Muscle of back (tissue), 11 donors: ENCODE measurements around the gene ENTPD1. TPM values are rescaled to one million over a fixed set of nuclear protein-coding genes. Genes with fewer than 3 reads are reported as not detected.
"Not testable (repeated sequence)": the region's sequence is repeated elsewhere in the genome, so short reads cannot be mapped to it uniquely, and the experiment has no call there.

ENCODE experiments used
- DNase-seq, 3 donors: peaks; one replicate each; pipeline versions ENCODE4 v3.0.0 to v3.0.0-alpha.2; 2013
- polyA plus RNA-seq, 10 donors: library from polyadenylated mRNA; unstranded; fragments of 120-200 nt; gene quantifications; one replicate each; pipeline ENCODE4 v1.2.1, GENCODE V29; 2013; ENCODE audit not compliant: insufficient read length in 10 of 10

The ENTPD1 gene
- polyA plus RNA-seq, 10 donors = 11.8 to 16.8 (median 14.0) TPM

- DNase-seq = peak; percentile 39 to 69 (median 40)
These were observed 109.2 kb downstream of the ENTPD1 start for GRCh38 chr10:95864906-95865813.

GRCh38 chr10:95865814-95866466 is 110.0 kb downstream of the ENTPD1 start:
- no peak for DNase-seq

- DNase-seq = no peak
These were observed 110.5 kb downstream of the ENTPD1 start for GRCh38 chr10:95866467-95866842.

DNA sequence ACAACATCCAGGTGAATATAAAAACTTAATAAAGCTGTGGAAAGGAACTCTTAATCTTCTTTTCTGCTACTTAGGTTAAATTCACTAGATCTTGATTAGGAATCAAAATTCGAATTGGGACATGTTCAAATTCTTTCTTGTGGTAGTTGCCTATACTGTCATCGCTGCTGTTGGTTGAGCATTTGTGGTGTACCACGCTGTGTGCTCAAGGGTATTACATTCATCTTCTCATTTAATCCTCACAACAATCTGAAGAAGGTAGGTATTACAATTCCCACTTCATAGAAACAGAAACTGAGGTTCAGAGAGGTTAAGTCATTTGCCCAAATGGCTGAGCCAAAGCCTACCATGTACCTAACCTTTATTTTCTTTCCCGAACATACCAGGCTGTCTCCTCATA is 111.9 kb downstream of the ENTPD1 start:
- no peak for DNase-seq

DNA sequence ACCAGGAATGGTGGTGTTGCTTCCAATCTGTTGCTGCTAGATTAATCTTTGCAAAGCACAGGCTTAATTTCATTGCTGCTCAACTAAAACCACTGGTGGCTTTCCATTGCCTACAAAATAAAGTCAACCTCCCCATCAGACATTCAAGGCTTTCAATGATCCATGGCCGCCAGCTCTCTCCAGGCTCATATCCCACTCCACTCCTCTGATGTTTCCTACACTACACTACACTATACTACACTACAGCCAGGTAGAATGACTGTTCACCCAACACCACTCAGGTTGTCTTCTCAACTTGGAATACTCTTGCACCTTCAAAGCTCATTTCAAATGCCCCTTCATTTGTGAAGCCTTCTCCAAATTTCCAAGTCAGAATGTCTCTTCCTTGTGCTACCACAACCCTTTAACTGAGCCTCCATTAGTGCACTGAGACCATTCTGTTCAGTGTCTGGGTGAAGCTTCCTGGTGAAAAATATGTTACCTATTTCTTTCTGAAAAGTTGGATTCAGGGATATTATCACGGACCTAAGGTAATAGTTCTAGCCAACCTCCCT is 116.3 kb downstream of the ENTPD1 start:
- no peak for DNase-seq

DNA sequence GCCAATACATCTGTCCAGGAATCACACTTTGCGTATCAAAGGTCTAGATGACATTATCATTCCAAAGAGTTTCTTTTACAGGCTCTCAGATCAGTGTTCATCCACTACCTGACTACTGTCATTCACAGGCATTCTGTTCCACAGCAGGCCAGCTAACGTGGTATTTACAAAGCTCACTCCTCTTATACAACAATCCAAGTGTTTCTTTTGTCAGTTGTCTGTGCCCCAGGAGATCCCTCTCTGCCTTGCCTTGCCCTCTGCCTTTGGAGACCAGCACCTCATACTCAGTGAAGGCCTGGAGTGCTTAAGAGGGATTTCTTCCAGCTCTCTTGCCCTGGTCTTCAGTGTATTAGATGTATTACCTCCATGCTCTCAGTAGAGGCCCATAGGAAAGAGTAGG is 117.2 kb downstream of the ENTPD1 start:
- no peak for DNase-seq

- no peak for DNase-seq
These were observed 117.7 kb downstream of the ENTPD1 start for GRCh38 chr10:95873651-95874050.

- DNase-seq = not testable (repeated sequence)
These were observed 118.8 kb downstream of the ENTPD1 start for GRCh38 chr10:95874783-95875182.

DNA sequence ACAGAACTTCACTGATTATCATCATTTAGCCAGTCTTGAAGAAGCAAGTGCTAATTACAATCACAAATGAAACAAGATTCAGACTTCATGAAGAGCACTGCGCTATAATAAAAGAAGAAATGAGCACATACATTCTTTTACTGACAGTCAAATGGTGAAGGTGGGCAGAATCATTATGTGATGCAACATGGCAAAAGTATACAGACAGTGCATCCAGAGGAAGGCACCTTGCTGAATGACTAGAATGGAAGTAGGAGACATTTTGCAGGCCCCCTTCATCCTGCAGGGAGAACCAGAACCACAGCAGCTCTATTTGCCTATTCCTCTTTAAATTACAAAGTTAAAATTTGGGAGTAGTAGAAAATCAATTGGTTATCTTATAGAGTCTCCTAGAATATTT is 120.8 kb downstream of the ENTPD1 start:
- no peak for DNase-seq

GRCh38 chr10:95877881-95878280 is 121.9 kb downstream of the ENTPD1 start:
- no peak for DNase-seq

GRCh38 chr10:95880704-95881103 is 124.7 kb downstream of the ENTPD1 start:
- no peak for DNase-seq

GRCh38 chr10:95881316-95881715 is 125.4 kb downstream of the ENTPD1 start:
- DNase-seq = peak in 1 of 3 donors; percentile 37

GRCh38 chr10:95889830-95890229 is 133.9 kb downstream of the ENTPD1 start:
- DNase-seq = no peak

- no peak for DNase-seq
These were observed 140.3 kb downstream of the ENTPD1 start for GRCh38 chr10:95896071-95896850.

DNA sequence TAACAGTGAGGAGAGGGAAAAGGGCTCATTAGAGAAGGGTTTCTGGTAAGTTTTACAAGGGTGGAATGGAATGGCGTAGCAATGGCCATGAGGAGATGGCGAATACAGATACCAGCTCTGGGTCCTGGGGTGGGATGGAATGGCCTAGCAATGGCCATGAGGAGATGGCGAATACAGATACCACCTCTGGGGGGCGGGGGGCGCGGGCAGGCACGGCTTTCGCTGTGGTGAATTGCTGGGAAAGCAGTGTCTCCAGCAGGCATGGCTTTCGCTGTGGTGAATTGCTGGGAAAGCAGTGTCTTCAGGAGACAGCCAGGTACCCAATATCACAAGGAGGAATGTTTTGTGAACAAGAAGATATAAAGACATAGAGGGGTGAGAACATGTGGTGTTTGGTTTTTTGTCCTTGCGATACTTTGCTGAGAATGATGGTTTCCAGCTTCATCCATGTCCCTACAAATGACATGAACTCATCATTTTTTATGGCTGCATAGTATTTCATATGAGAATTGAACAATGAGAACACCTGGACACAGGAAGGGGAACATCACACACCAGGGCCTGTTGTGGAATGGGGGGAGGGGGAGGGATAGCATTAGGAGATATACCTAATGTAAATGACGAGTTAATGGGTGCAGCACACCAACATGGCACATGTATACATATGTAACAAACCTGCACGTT is 150.1 kb downstream of the ENTPD1 start:
- DNase-seq = not testable (repeated sequence)

DNA sequence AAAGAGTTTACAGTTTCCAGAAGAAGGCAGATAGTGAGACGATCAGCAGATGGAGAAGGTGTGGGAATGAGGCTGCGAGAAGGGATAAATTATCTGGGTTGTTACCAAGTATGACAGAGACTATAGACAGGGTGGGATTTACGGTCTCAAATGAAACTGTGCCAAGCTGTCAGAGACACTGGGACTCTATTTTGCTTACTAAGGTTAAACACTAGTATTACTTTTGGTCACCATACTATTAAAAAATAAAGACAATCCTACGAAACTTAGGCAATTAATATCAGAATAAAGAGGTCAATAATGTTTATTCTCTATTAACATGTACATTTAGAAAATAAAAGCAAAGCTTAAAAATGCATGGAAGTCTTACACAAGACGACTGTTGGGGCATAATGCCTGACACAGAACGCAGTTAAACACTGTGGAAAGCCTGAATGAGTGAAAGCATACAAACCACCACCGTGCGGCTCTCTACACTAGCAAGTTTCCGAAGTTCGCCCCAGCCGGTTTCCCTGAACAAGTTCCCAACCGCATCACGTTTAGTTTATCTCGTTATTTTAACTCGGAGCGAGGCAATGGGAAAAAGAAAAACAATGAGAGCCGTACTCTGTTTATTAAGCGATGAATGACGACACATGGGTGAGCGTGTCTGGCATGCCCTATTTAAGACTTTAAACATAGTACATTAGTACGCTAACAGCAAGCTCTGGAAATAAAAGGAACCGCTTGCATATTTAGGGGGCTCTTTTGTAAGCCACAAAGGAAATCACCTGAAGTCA is 150.9 kb downstream of the ENTPD1 start:
- DNase-seq = peak; percentile 40 to 80 (median 45)

DNA sequence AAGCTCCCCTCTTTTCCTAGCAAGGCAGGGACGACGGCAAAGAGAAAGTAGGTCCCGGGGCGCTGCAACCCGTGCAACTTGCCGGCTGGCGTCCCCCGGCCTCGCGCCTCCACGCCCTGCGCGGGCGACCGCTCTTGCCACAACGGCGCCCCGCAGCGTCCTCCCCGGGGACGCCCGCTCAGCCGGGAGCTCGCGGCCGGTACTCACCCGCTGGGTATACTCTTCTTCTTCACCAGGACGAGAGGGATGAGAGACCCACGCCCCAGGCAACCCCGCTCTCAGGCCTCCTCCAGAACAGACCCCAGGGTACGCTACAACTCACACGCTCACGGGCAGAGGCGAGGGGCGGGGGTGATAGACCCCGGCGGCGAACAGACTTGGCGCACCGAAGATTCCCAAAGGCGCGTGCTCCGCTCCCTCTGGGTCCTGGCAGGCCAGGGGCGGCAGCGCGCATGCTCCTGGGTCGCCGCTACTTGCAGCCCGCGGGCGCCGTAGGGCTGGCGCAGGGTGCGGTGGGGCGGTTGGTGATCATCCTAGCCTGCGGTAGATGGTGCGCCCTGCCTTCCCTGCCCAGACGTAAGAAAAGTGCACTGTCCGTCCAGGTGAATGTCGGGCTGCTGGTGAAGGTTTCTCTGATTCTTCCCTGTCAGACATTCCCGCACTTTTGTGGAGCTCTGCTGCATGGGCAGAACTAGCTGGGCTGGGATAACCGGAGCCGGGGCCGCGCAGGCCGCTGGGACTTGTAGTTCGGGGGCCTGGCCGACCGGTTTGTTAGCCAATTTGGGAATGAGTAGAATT is 151.7 kb downstream of the ENTPD1 start, which contains the start of gene CC2D2B:
CC2D2B (plus strand) TSS at position 520 of the 798 bp plus-strand sequence. CDS start 3,349 bp downstream, outside the sequence.
- DNase-seq = peak; percentile 67 to 95 (median 78)

DNA sequence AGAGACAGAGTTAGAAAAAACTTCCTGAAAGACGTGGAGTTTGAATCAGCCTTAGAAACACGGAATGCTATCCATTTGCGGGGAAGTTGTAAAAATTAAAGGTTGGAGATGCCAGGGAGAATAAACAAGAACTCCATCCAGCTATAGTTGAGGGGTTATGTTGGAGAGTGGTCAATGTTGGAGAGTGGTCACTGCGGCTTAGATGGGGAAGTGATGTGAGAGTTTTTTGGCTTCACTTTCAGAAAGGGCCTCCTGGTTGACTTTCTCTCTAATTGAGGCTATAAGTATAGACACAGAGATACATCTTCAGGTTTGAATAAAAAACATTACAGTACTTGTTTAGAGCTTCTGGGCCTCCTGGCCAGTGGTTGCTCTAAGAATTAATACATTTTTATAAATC is 152.5 kb downstream of the ENTPD1 start:
- no peak for DNase-seq

- DNase-seq = no peak
These were observed 153.6 kb downstream of the ENTPD1 start for GRCh38 chr10:95909561-95909960.
